ENCODE data around the gene POLD1.
"Not testable (repeated sequence)": the region's sequence is repeated elsewhere in the genome, so short reads cannot be mapped to it uniquely, and the experiment has no call there.

Gene POLD1

DNA sequence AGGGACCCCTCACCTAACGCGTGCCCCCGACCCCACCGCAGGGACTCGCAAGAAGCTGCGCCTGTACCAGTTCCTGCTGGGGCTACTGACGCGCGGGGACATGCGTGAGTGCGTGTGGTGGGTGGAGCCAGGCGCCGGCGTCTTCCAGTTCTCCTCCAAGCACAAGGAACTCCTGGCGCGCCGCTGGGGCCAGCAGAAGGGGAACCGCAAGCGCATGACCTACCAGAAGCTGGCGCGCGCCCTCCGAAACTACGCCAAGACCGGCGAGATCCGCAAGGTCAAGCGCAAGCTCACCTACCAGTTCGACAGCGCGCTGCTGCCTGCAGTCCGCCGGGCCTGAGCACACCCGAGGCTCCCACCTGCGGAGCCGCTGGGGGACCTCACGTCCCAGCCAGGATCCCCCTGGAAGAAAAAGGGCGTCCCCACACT is 43.9 kb downstream of the POLD1 start:
- in situ Hi-C loops (cut with HindIII; ENCODE audit: low pct_ligation_motif_present, low pct_unique_long_range_greater_than_20kb, low sequenced_read_pairs): no loop called here
- peak; percentile 84 for DNase-seq

DNA sequence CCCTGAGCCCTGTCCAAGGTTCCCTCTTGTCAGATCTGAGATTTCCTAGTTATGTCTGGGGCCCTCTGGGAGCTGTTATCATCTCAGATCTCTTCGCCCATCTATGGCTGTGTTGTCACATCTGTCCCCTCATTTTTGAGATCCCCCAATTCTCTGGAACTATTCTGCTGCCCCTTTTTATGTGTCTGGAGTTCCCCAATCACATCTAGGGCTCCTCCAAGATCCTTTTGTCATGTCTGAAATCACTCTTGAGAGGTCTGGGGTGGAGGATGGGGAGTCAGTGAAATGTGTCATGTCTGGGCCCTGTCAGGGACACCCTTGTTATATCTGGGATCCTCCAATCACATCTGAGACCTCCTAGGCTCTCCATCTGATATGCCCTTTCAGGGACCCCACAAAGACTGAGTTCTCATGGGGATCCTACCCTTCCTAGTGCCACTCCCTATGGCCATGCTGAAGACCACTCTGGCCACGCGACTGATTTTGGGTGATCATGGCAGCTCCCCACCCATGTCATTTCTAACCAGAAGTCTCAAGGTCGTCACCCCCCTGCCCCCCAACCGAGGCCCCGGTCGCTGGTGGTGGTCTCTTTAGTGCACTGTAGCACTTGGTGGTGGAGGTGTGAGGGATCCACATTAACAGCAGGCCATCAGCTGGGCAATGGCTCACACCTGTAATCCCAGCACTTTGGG is 44.8 kb downstream of the POLD1 start:
- in situ Hi-C loops (cut with HindIII; ENCODE audit: low pct_ligation_motif_present, low pct_unique_long_range_greater_than_20kb, low sequenced_read_pairs): no loop called here
- DNase-seq: no peak

DNA sequence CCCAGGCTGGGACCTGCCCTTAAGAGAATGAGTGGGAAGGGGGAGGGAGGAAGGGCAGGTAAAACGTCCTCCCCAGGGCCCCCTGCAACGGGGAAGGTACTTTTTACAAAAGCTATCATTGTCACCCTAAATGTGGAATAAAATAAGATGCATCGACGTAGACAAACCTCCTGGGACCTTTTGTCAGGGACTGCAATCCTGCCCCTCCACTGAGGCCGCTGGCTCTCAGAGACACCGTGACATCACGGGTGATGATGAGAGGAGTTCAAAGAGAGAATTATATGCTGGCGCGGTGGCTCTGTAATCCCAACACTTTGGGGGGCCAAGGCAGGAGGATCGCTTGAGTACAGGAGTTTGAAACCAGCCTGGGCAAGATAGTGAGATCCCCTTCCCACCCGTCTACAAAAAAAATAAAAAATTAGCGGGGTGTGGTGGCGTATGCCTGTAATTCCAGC is 46.8 kb downstream of the POLD1 start:
- DNase-seq: no peak
- in situ Hi-C loops (cut with HindIII; ENCODE audit: low pct_ligation_motif_present, low pct_unique_long_range_greater_than_20kb, low sequenced_read_pairs): no loop called here

DNA sequence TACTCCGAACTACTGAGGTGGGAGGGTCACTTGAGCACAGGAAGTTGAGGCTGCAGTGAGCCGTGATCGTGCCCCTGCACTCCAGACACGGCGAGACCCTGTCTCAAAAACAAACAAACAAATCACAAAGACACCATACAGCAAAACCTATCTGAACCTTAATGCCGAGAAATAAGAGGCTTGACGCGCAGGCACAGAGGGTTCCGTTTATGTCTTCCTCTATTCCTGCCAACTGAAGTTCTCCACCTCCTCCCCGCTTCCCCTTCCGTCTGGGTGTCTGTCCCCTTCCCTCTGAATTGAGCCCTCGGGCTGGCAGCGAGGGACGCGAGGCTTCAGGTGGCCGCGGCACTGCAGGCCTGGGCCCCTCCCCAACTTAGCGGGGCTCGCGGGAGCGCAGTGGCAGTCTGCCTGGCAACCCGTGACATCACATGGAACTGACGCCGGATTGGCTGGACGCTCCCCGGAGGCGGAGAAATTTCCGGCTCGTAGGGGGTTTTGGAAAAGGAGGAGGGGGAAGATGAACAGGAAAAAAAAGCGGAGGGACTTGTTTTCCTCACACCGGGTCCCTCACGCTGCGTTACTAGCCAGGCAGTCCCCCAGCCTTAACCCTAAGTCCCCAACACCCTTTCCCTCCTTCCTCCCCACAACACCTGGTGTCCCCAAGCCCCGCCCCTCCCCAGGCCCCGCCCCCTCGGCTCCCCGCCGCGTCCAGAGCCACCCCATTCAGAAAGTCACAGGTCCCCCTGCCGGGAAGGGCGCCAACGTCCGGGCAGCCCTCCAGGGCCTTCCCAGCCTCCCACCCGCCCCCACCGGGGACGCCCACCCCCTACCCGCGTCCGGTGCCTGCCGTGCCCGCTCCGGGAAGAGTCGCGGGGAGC is 47.4 kb downstream of the POLD1 start:
- in situ Hi-C loops (cut with HindIII; ENCODE audit: low pct_ligation_motif_present, low pct_unique_long_range_greater_than_20kb, low sequenced_read_pairs): no loop called here
- peak; percentile 71 for DNase-seq

DNA sequence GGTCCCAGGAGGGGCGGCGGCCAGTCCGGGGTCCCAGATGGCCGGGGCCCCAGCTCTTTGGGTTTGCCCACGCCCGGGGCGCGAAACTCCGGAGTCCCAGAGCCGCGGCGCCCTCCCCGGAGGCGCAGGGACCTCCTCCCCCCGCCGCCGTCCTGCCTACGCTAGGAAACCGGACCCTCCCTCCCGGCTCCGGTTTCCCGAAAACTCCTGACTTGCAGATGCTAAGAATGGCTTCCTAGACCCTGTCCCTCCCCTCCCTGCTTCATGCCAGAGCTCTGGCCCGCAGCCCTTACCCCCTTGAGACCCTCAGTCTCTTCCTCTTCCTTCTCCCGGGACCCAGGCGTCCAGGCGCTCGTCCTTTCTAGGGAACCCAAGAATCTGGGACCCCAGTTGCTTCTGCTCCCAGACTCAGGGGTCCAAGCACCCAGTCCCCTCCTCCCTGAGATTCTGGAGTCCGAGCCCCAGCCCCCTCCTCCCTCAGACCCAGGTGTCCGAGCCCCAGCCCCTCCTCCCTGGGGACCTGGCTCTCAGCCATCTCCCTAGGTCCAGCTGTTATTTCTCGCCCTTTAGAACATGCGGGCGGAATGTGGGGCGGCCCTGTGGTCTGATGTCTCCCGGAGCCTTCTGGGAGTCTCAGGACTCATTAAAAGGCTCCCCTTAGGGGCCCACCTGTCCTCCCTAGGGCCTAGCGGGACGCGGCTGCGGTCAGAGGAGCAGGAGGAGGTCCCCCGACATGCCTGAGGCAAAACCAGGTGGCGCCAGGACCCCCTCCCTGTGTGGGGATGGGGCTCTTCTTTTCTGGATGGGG is 48.3 kb downstream of the POLD1 start, which contains the start of gene MYBPC2:
Gene MYBPC2, plus strand, starts transcription at position 672 of the 808 bp plus-strand sequence. Its CDS starts 62 bp downstream, at position 734.
- in situ Hi-C loops (cut with HindIII; ENCODE audit: low pct_ligation_motif_present, low pct_unique_long_range_greater_than_20kb, low sequenced_read_pairs): no loop called here
- no peak for DNase-seq

DNA sequence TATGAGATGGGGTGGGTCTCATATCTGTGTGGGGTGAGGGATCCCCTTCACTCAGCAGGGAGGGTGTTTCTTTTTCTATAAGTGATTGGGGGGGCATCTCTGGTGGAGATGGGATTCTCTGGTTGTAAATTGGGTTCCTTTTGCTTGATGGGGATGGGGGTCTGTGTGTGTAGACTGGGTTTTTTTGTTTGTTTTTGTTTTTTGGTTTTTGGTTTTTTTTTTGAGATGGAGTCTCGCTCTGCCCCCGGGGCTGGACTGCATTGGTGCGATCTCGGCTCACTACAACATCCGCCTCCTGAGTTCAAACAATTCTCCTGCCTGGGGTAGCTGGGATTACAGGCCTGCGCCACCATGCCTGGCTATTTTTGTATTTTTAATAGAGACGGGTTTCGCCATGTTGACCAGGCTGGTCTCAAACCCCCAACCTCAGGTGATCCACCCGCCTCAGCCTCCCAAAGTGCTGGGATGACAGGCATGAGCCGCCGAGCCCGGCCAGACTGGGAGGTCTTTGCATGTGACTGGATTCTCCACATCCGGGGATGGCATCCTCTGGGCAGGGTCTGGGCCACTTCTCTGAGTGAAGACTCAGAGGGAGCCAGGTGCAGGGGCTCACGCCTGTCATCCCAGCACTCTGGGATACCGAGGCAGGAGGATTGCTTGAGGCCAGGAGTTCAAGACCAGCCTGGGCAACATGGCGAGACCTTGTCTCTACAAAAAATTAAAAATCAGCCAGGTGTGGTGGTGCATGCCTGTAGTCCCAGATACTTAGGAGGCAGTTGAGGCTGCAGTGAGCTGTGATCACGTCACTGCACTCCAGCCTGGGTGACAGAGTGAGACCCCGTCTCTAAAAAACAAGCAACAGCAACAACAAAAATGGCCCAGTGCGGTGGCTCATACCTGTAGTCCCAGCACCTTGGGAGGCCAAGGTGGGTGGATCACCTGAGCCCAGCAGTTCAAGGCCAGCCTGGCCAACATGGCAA is 49.3 kb downstream of the POLD1 start:
- in situ Hi-C loops (cut with HindIII; ENCODE audit: low pct_ligation_motif_present, low pct_unique_long_range_greater_than_20kb, low sequenced_read_pairs): no loop called here
- DNase-seq: no peak

DNA sequence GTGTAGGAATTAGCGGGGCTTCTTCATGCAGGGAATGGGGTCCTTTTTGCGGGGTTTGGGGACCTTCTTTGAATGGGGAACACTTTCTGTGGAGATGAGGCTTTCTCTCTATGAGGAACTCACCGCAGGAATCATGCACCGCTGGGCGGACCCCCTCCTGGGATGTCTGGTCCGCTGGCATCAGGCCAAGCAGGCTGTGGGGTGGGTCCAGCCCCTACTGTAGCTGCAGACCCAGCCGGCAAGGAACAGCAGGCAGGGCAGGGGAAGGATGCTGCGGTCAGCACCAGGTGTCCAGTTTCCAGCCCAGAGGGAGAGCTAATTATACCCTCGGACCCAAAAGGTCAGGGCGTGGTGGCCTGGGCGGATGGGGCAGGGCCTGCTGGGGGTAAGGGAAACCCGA is 50.4 kb downstream of the POLD1 start:
- in situ Hi-C loops (cut with HindIII; ENCODE audit: low pct_ligation_motif_present, low pct_unique_long_range_greater_than_20kb, low sequenced_read_pairs): no loop called here
- no peak for DNase-seq

DNA sequence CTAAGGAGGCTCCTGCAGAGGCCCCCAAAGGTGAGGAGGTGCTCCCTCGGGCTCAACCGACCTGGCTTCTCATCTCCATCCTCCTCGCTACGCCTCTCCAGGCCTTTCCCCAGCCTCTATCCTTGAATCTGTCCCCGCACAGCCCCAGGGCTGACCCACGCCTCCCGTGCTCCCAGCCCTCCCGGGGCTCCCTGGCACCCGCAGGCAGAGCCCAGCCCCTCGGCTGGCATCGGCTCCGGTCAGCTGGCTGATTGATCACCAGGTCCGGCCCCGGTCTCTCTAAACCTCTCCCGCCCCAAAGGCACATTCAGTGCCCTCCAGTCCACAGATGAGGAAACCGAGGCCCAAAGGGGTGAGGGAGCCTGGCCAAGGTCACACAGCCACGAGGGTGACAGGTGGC is 51.1 kb downstream of the POLD1 start:
- in situ Hi-C loops (cut with HindIII; ENCODE audit: low pct_ligation_motif_present, low pct_unique_long_range_greater_than_20kb, low sequenced_read_pairs): no loop called here

DNA sequence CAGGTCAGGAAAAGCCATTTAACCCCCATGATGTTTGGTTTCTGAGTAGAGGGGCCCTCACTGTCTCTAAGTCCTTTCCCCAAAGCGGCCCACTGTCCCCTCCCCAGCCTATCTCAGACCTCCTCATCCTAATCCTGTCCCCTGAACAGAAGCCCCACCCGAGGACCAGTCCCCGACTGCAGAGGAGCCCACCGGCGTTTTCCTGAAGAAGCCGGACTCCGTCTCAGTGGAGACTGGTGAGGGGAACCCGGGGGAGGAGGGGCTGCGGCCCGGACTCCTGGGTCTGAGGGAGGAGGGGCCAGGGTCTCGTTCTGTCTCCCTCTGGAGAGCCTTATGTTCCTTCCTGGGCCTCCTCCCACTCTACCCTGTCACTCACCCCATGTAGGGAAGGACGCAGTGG is 51.5 kb downstream of the POLD1 start:
- DNase-seq: no peak
- in situ Hi-C loops (cut with HindIII; ENCODE audit: low pct_ligation_motif_present, low pct_unique_long_range_greater_than_20kb, low sequenced_read_pairs): no loop called here

More for the DNA sequence above, 51.1 kb downstream of the POLD1 start:
- no peak for DNase-seq

DNA sequence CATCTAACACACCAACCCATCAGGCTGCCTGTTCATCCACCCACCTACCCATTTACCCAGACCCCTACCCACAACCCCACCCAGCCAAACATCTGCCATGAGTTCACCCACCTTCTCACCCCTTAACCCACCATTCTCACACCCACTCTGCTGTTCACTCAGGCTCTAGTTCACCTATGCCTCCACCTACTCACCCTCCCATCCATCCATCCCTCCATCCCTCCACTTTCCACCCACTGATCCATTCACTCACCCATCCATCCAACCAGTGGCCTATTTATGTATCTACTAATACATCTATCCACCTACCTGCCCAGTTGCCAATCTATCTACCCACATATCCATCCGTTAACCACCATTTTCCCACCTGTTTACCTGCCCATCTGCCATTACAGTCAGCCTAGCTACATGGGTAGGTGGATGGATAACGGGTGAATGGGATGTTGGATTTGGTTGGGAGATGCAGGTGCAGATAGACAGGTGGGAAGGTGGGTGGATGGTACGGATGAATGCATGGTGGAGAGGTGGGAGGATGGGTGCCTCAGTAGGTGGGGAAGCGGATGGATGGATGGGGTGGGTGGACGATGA is 53.8 kb downstream of the POLD1 start:
- in situ Hi-C loops (cut with HindIII; ENCODE audit: low pct_ligation_motif_present, low pct_unique_long_range_greater_than_20kb, low sequenced_read_pairs): no loop called here
- no peak for DNase-seq

DNA sequence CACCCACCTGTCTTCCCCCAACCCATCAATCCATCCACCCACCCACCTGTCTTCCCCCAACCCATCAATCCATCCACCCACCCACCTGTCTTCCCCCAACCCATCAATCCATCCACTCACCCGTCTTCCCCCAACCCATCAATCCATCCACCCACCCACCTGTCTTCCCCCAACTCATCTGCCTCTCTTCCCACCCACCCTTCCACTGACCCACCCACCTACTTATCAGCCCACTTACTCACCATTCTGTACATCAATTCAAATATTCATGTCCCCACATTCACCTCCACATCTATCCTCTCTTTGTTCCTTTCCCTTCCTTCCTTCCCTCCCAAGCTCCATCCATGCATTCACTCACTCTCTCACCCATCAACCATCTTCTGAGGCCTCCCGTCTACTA is 55.0 kb downstream of the POLD1 start:
- DNase-seq; in situ Hi-C loops (cut with HindIII; ENCODE audit: low pct_ligation_motif_present, low pct_unique_long_range_greater_than_20kb, low sequenced_read_pairs): not testable (repeated sequence)

DNA sequence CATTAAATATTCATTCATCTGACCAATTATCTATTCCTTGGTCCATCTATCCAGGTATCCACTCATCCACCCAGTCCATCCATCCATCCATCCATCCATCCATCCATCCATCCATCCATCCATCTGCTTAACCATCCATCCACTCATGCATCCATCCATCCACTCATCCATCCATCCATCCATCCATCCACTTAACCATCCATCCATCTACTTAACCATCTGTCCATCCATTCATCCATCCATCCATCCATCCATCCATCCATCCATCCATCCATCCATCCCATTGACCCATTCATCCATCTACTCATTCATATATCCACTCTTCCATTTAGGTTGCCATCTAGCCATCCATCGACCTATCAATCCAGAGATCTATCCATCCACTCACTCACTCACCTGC is 59.9 kb downstream of the POLD1 start:
- DNase-seq: no peak
- in situ Hi-C loops (cut with HindIII; ENCODE audit: low pct_ligation_motif_present, low pct_unique_long_range_greater_than_20kb, low sequenced_read_pairs): no loop called here

DNA sequence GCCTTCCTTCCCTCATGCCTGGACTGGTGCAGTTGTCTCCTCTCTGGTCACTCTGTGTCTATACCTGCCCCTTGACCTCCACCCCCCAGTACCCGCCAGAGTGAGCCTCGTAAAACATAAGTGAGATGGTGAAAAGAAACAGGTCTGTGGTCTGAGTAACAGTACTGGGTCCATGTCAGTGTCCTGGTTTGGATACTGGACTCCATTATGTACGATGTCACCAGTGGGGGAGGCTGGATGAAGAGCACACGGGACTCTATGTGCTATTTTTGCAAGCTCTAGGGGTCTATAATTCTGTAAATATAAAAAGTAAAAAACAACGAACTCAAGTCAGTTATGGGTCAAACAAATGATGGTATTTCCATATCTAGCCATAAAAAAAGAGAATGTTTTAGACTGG is 62.9 kb downstream of the POLD1 start:
- in situ Hi-C loops (cut with HindIII; ENCODE audit: low pct_ligation_motif_present, low pct_unique_long_range_greater_than_20kb, low sequenced_read_pairs): no loop called here
- DNase-seq: no peak

DNA sequence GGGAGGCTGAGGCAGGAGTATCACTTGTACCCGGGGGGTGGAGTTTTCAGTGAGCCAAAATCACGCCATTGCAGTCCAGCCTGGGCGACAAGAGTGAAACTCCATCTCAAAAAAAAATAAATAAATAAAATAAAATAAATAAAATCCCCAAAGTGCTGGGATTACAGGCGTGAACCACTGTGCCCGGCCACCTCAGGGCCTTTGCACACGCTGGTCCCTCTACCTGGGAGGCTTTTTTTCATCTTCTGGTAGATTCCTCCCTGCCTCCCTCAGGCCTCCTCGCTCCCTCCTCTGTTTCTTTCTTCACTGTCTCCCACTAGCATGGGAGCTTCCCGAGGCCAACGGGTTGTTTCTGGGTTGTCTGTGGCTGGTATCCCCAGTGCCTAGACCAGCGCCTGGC is 63.6 kb downstream of the POLD1 start:
- no peak for DNase-seq
- in situ Hi-C loops (cut with HindIII; ENCODE audit: low pct_ligation_motif_present, low pct_unique_long_range_greater_than_20kb, low sequenced_read_pairs): no loop called here

DNA sequence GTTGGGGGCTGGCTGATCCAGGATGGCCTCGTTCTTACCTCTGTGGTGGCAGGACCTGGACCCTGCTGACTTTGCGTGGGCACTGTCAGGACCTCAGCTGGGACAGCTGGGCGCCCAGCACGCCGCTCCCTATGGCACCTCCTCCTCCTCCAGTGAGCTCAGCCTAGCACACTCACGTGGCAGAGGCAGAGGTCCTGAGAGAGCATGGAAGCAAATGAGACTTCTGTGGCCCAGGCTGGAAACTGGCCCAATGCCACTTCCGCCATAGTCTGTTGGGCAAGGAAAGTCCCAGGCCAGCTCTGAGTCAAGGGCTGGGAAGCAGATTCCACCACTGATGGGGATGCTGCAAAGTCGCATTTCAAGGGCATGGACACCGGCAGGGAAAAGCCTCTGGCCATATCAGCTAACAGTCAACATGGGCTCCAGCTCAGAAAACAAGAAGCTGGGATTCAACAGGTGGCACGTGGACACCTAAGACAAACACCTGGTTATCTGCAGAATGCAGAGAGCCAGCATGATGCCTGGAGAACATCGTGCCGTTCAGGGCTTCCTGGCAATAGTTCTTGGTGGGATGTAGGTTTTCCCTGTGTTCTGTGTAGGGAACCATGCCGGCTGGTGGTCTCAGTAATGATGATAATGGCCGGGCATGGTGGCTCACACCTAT is 65.2 kb downstream of the POLD1 start:
- in situ Hi-C loops (cut with HindIII; ENCODE audit: low pct_ligation_motif_present, low pct_unique_long_range_greater_than_20kb, low sequenced_read_pairs): no loop called here
- no peak for DNase-seq

DNA sequence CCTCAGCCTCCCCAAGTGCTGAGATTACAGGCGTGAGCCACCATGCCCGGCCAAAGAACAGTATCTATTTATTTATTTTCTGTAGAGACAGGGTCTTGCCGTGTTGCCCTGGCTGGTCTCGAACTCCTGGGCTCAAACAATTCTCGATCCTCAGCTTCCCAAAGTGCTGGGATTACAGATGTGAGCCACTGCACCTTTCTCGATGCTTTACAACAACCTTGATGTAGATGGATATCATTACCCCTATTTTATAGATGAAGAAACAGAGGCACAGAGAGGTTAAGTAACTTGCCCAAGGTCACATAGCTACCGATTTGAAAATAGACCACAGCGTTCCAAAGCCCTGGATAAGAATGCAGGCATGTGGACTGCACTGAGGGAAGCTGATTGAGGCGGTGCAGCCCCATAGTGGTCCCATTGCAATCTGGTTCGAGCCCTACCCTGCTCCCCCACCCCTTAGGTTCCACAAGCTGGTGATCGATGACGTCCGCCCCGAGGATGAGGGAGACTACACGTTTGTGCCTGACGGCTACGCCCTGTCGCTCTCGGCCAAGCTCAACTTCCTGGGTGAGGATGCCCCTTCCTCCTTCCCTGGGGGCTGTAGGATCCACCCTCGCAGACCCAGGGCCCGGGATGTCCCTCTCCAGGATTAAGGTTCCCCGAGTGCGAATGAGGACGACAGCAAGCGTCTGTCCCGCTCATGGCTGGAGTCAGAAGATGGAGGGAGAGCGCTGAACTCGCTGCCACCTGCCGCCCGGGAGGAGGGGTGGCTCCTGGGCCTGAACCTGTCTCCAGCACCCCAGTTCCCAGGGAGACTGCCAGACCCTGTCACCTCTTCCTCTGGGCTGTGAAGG is 66.4 kb downstream of the POLD1 start:
- DNase-seq: no peak
- in situ Hi-C loops (cut with HindIII; ENCODE audit: low pct_ligation_motif_present, low pct_unique_long_range_greater_than_20kb, low sequenced_read_pairs): no loop called here
